ENCODE measurements around the gene PLB1.

The PLB1 gene

DNA sequence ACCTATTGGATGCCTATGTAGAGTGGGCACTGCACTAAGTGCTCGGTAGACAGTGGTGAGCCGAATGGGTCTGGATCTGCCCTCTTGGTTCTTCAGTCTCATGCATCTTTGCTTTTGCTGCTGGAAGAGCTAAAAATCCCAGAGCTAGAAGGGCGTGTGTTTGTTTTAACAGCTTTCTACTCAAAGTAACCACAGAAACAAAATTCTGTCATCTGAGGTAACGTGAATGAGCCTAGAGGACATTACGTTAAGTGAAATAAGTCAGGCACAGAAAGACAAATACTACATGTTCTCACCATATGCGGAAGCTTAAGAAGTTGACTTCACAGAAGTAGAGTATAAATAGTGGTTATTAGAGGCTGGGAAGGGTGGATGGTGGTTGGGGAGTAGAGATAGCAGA is 119.8 kb downstream of the PLB1 start:
- DNase-seq (ENCODE audit: low read depth), result no peak

DNA sequence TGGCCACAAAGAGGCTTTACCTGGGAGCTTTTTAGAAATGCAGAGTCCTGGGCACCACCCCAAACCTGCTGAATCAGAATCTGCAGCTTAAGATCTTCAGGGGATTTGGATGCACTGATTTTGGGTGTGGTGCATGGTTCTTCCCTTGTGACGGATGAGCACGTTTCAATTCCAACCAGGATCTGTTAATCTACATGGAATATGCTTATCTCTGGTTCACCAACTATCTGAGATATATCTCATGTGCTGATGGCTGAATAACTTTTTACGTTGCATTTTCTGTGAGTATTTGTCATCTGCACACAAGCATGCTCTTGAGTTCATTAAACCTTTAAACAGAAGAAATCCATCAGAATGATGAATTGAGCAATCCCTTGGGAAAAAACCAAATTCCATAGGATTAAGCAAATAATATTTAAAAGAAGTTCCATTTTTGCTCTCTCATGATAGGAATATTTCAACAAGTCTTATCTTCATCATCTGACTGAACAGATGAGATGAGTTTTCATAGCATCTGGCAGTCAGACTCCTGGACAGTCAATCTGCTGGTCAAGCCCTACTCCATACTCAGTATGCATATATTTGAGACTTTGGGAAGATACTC is 120.6 kb downstream of the PLB1 start:
- no peak for DNase-seq (ENCODE audit: low read depth)

DNA sequence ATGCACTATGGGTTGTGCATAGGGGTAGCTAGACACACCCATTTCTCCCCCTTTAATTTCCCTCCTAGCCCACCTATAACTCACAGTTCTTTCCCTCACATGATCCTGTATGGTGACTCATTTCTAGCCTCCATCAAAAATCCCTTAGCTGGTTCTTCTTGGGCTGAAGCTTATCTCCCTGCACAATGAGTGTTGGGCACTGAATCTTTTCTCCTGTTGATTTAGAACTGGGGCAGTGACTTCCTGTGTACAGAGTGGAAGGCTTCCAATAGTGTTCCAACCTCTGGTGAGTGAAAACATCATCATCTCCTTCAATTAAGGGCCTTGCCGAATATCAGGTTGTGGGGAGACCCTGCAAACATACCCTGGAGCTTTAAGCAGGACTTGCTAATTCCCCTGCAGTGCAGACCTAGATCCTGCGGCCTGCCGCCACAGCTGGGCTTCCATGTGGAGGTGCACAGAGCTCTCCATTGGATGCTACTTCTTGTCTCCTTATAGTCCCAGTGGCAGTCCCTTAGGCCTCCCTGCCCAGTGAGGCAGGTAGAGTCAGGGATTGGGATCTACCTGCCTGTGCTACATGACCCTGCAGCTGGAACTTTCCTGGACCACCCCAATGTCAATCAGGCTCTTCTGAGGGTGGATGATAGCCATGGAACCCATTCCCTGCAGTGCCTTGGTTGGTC is 121.8 kb downstream of the PLB1 start:
- no peak for DNase-seq (ENCODE audit: low read depth)

DNA sequence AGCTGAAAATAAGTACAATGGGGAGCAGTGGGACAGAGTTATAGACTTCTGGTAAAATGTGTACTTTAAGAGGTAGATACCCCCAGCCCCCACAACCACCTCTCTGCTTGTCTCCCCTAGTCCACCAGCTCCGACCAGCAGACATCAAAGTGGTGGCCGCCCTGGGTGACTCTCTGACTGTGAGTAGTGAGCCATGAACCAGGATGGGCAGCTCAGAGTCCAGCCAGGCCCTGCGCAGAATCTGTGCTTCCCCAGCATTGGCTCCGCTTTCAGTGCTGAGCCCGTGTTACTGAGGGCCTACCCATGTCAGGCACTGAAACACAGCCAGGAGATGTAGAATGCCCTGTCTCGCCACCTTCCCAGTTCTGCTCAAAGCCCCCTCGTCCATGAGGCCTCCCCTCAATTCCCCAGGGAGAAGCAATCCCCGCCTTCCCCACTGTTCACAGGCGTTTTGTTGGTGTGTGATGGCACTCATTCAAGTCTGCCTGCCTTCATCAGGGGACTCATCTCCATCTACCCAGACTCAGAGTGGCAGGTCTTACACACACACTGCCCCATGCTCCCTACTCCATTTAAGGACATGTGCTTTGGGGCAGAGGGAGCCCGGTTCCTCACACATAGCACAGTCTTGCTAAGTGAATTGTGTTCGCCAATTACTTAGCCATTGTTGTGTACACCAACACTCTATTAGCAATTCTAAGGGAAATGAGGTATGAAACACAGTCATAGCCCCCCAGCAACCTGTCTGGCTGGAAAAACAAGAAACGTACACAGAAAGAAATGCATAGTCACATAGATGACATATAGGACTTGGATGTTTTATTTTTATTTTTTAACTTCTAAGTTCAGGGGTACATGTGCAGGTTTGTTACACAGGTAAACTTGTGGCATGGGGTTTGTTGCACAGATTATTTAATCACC is 122.6 kb downstream of the PLB1 start:
- DNase-seq (ENCODE audit: low read depth), result no peak

DNA sequence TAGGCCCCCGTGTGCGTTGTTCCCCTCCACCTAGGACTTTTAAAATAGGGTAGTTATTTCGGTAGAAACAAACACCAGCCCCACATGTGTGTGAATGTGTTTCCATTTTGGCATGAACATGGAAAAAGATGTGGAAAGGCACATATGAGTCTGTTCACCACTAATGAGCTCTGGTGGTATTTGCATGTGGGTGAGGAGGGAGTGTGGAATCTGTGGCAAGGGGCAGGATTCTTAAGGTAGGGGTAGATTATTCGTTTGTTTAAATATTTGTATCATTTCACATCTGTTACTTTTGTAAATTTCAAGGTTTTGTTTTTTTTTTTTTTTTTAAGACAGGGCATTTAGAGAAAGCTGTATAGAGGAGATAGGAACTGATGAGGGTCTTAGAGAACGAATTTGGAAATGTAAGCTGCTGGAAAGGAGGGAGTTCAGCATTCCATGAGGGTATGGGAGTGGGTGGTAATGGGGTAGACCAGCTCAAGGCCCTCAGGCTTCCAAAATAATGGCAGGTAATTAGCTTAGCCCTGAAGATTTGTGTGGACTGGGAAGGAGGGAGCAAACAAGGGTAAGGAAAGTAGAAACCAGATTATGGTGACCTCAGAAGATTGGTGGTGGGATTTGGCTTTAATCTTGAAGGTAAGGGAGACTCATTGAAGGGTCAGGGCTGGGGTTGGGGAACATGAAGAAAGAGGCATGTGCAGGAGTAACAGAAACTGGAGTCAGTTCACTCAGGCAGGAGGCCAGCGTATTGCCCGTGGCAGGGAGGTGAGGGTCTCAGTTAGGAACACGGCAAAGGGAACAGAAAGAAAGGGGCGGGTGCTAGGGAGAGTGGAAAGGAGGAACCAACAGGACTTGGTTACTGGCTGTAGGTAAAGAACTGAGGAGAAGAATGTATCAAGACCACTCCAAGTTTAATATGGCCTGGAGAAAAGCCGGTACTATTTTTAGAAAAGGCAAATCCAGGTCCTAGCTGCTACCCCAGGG is 123.6 kb downstream of the PLB1 start:
- DNase-seq (ENCODE audit: low read depth), result no peak

DNA sequence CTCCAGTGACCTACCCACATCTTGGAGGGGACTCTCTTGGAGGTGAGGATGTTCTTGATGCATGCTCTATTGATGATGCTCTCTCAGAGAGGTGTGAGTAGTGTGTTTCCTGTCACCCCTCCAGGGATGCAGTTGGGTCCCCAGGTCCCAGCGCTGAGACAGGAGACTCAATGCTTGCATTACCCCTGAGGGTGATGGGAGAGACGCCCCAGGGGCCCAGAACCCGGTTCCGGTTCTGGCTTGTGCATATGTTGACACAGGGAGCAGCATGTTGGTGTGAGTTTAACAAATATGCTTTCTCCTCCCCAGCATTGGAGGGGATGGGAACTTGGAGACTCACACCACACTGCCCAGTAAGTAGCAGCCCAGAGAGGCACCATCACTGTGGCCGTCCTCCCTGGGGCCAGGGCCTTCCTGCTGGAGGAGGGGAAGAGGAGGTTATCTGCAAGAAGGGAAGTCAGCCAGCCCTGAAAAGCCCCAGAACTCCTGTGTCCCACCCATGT is 124.5 kb downstream of the PLB1 start:
- no peak for DNase-seq (ENCODE audit: low read depth)

DNA sequence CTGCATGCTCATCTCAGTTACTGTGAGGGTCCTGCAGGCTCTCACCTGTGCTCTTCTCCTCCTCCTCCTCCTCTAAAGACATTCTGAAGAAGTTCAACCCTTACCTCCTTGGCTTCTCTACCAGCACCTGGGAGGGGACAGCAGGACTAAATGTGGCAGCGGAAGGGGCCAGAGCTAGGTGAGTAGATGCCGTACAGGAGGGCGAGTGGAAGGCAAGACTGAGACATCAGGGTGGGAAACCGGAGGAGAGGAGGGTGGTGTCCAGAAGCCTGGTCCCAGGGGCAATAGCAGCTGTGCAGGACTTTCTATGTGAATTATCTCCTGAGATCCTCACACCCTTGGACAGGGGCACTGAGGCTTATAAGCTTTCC is 124.9 kb downstream of the PLB1 start:
- no peak for DNase-seq (ENCODE audit: low read depth)

DNA sequence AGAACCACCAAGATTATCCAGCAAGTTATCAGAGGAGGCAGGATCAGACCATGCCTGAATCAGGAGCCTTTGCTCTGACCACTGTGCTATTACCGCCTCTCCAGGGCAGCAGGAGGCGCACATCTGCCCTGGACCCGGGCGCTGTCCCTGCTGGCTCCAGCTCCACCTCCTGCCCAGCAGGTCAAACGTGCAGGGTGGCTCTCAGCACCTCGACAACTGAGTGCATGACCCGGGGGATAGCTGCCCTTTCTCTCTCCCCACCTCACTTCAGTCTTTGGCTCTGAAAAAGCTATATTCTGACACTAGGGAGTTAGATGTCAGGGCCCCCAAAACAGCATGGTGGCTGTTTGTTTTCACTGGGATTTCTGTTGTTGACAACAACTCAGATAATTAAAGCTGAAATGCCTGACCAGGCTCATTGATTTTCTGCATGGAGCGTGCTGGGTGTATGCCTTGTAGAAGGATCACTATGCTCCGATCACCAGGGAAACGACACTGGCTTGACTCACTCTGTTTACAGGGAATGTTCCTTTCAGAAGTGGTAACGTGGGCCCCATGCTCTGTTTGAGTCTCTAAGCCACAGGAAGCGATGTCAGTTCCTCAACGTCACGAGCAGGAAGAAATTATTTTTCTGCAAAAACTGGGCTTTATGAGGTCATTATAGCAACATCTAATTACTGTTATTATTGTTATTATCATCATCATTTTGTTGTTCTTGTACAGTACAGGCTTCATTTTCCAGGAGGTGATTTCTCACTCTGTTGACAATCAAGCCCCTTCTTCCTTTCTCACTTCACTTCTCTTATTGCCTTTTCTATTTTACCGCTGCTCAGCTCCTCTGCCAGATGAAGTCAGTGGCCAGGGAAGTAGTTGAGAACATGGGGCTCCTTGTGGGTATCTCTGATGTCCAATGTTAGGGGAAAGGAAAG is 125.6 kb downstream of the PLB1 start:
- peak; percentile 49 for DNase-seq (ENCODE audit: low read depth)

DNA sequence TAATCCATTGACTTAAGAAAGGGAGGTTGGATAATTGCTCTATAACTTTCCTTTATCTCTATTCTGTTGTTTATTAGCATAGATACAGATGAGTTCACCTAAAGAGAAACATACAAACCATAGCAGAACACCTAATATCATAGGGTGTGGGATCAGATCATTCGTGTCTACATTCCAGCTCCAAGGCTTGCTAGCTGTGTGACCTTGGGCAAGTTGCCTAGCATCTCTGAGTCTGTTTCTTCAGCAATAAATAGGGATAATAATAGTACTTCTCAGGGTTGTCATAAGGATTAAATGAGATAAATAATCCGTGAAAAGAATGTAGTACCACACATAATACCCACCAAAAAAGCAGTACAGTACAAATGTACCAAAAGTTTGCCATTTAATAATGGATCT is 126.2 kb downstream of the PLB1 start:
- DNase-seq (ENCODE audit: low read depth), result no peak

DNA sequence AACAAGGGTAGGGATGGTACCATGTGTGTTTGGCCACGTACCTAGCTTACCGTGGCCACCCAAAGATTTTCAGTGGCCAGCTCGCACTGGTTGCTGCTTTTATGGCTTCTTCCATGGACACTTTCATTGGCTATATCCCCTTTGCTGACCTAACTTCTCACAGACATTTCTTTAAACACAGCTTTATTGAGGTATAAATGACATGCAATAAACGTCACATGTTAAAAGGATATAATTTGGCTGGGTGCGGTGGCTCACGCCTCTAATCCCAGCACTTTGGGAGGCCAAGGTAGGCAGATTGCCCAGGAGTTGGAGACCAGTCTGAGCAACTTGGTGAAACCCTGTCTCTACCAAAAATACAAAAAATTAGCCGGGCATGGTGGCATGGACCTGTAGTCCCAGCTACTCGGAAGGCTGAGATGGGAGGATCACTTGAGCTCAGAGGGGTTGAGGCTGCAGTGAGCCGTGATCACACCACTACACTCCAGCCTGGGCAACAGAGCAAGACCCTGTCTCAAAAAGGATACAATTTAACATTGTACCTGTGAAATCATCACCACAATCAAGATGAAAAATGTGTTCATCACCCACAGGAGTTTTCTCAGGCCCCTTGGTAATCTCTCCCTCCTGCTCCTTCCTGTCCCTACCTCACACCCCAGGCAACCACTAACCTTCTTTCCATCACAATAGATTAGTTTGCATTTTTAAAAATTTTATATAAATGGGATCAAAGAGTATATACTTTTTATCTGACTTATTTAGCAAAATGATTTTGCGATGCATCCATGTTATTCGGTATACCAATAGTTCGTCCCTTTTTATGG is 127.9 kb downstream of the PLB1 start:
- DNase-seq (ENCODE audit: low read depth), result no peak

DNA sequence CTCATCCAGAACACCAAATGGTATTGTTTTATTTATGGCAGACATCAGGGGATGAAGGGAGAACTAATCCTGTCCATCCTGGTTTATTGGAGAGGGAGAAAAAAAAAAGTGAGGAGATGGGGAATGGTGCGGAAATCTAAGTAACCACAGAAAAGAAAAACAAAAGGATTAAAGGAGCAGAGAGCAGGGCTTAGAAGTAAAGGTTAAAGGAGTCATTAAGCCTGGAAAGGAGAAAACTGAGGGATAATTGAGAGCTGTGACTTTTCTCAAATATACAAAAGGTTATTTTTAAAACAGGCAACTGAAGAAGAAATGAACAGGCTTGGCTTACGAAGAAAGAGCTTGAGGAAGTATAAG is 128.6 kb downstream of the PLB1 start:
- no peak for DNase-seq (ENCODE audit: low read depth)

DNA sequence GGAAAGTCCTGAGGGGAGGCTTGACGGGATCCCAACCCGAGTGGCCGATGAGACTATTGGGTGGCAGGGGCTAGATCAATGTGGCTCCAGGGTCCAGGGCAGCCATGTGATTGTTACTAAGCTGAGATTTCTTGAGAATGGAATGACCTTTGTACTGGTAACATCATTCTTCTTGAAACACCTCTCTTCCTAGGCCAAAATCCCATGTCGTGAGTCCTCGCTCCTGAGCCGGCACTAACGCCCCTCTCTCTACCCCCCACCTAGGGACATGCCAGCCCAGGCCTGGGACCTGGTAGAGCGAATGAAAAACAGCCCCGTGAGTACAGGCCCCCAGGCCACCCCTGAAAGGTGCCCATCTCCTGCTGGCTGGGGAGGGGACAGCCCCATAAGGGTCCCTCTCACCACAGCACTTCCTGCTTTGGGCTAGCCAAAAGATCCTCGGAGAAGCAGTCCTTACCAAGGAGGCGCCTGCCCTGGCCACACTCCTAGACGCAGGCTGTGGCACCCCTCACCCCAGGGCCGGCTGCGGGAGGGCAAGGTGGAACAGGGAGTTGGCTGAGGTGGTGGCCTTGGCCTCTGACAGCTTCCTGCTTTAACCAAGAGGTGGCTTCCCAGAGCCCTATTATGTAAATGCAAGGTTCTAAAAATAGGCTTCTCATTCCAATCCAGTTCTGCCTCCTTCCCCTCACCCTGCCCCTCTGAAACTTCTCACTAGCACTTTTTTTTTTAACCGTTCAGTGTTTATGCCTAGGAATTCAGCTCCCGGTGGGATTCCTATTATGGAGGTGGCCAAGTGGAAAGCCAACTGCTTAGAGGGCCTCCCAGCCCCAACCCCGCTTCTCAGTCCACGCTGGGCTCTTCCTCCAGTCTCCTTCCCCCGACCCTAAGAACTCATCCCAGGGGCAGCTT is 129.2 kb downstream of the PLB1 start:
- DNase-seq (ENCODE audit: low read depth), result no peak

DNA sequence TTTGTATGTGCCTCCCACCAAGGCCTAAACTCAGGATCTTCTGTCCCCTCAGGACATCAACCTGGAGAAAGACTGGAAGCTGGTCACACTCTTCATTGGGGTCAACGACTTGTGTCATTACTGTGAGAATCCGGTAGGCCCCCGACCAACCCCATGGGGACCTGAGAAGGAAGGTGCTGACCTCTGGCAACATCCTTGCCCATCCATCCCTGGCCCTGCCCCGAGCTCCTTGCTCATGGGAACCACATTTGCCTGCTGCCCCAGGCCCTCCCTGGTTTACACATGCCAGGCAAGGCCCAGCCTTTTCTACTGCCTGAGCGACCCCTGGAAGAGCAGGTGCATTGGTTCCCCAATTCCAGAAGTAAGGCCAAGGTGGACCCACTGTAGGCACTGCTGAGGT is 130.5 kb downstream of the PLB1 start:
- no peak for DNase-seq (ENCODE audit: low read depth)

DNA sequence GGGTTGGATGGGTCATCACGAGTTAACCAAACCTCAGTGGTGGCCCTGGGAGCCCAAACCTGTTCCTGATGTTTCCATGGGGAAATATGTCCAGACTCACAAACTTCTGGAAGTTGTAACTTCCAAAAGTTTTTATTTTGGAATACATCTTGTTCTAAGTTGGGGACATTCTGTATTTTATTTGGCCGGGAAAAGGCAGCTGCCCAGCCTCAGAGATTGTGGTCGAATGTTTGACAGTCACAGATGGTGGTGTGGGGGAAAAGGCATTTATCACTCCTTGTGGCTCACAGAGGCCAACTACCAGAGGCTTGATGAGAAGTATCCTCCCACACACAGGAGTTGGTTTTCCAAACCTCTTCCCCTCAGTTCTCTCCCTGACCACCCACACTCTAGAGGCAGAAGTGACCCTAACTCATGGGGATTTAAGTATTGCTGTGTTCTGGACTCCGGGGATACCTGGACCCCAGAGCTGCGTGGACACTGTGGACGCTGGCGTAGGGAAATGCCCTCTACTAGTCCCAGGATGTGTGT is 131.1 kb downstream of the PLB1 start:
- DNase-seq (ENCODE audit: low read depth), result no peak

DNA sequence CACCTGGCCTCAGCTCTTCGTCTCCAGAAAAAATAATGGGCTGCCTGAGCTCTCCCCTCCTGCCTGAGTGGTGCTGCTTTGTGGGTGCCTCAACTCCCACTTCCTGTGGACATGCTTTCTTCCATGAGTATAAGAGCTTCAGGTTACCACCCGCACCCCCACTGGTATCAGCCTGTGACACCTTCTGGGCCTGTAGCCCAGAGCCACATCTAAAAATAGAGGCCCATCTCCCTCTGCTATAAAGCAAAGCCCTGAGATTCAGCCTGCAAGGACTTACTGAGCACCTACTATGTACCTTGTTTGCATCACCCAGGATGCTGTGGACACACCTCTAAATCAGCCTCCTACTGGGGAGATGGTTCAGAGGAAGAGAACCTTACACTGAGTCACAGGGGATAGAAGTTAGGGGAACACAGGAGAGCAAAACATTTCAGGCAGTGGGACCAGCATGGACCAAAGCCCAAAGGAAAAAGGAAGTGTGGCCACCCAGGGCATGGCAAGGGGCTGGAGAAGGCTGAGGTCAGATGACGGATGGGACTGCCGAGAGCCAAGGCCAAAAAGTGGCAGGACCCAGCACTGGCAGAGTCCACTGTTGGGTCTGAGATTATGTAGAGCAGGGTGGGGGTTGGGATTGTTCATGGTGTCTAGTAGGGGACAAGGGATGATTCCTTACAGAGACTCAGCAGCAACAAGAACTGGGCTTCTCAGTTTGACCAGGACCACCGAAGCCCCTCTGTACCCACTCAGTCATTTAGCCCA is 132.0 kb downstream of the PLB1 start:
- DNase-seq (ENCODE audit: low read depth), result no peak

DNA sequence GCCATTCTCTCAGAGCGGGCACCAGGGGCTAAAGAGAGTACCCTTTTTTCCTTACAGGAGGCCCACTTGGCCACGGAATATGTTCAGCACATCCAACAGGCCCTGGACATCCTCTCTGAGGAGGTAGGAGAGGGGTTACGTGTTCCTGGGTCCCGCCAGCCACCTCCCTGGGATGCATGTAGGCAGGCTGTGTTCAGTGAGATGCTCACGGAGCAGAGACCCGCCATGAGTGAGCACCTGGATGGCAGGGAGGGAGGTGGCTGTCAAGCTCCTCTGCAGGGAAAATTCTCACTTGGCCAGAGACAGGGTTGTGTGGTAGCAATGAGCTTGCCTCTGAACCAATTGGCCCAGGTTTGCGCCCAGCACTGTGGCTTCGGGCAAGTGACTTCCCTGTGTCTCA is 132.6 kb downstream of the PLB1 start:
- DNase-seq (ENCODE audit: low read depth), result no peak

DNA sequence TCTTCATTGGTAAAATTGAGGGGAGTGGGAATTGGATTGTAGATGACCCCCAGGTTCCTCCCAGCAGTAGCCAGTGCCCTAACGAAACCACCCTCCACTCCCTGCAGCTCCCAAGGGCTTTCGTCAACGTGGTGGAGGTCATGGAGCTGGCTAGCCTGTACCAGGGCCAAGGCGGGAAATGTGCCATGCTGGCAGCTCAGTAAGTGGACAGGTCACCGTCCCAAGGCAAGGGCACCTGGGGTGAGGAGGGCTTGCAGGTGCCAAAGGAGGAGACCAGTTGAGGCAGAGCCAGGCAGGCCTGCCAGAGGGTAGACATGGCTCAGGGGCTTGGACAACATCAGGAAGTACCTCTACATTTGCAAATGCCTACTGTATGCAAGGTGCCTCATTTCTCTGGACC is 133.1 kb downstream of the PLB1 start:
- no peak for DNase-seq (ENCODE audit: low read depth)

DNA sequence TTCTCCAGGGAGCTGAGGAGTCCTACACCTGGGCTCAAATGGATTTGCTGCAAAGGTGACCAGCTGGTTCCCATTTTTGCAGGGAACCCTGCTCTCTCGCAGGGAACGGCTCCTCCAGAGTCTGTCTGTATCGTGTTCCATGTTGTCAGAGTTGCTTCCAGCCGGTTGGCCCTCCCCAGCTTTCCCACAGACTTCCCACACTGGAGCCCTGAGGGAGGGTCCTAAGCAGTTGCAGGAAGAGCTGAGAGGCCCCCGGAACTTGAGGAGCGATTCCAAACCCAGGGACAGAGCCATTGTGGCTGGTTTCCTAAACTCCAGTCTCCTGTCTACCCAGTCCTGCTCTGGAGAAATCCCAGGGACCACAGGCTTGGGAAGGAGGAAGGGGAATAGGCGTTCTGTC is 134.1 kb downstream of the PLB1 start:
- DNase-seq (ENCODE audit: low read depth), result no peak
